Measurements from ENCODE around the gene MGAT4D.
"Not testable (repeated sequence)": the region's sequence is repeated elsewhere in the genome, so short reads cannot be mapped to it uniquely, and the experiment has no call there.

The MGAT4D gene

GRCh38 chr4:140469791-140470733 lies 28.0 kb downstream of the MGAT4D start:
- Mint-ChIP-seq H3K36me3 (no peaks in the 10 kb centered on the region), H3K27ac (no peak overlapping the region), H3K4me1 (peaks cover 2% of the 10 kb centered on the region), H3K4me3 (no peak overlapping the region), H3K27me3 (peaks cover 15% of the 10 kb centered on the region), H3K9me3 (peaks cover 2% of the 10 kb centered on the region)
- no peak for DNase-seq (ENCODE audit: low spot score in 2 of 2)
- ATAC-seq (ENCODE audit: low read depth) = no peak

GRCh38 chr4:140466146-140466545 lies 31.9 kb downstream of the MGAT4D start:
- H3K9me3 Mint-ChIP-seq = peaks cover 1% of the 10 kb centered on the region
- no peak for DNase-seq (ENCODE audit: low spot score in 2 of 2)
- no peak overlapping the region for H3K4me3 Mint-ChIP-seq
- no peak overlapping the region for H3K27ac Mint-ChIP-seq
- no peaks in the 10 kb centered on the region for H3K36me3 Mint-ChIP-seq
- no peak for ATAC-seq (ENCODE audit: low read depth)
- peaks cover 19% of the 10 kb centered on the region for H3K27me3 Mint-ChIP-seq
- H3K4me1 Mint-ChIP-seq = peaks cover 1% of the 10 kb centered on the region

GRCh38 chr4:140463614-140464013 lies 34.5 kb downstream of the MGAT4D start:
- Mint-ChIP-seq H3K27ac (no peak overlapping the region), H3K27me3 (peaks cover 13% of the 10 kb centered on the region), H3K9me3 (no peaks in the 10 kb centered on the region), H3K36me3 (no peaks in the 10 kb centered on the region), H3K4me3 (no peak overlapping the region), H3K4me1 (no peaks in the 10 kb centered on the region)
- no peak for DNase-seq (ENCODE audit: low spot score in 2 of 2)
- ATAC-seq (ENCODE audit: low read depth) = no peak

DNA sequence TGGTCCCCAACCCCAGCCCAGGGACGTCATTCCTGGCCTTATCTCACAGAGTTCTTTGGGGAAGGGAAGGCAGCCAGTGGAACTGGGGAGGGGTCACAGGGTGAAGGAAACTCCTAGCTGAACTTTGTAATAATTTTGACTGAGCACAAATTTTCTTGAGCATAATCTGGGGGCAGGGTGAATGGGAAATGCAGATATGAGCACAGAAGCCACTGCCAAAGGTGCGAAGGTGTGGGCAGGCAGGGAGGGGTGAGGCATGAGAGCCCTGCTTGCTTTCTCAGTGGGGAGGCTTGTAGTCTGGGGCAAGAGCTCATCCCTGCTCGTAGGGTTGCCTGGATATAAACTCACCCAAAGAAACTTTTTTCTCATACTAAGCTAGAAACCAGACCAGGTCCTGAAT lies 34.9 kb downstream of the MGAT4D start:
- Mint-ChIP-seq H3K36me3 (no peaks in the 10 kb centered on the region), H3K4me3 (no peak overlapping the region), H3K4me1 (no peaks in the 10 kb centered on the region), H3K9me3 (no peaks in the 10 kb centered on the region), H3K27me3 (peaks cover 14% of the 10 kb centered on the region), H3K27ac (no peak overlapping the region)
- ATAC-seq (ENCODE audit: low read depth) = no peak
- DNase-seq (ENCODE audit: low spot score in 2 of 2) = no peak

DNA sequence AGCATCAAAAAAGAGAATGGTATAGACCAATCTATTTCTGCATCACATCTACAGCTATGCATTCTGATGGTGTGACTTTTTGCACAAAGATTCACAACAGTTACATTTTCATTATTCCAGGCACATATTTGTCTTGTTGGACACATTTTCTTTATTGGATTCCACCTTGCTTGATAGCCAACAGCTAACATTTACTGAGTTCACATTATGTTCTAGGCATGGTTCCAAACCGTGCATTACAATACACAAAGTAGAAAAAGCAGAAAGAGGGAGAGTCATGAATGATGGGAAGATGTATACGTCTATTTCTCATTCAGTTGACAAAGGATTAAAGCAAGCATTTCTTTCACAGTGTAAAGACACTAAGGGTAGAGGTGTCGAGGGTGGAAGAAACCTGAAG lies 47.7 kb downstream of the MGAT4D start:
- no peaks in the 10 kb centered on the region for H3K4me1 Mint-ChIP-seq
- no peaks in the 10 kb centered on the region for H3K36me3 Mint-ChIP-seq
- H3K27me3 Mint-ChIP-seq = peaks cover 10% of the 10 kb centered on the region

DNA sequence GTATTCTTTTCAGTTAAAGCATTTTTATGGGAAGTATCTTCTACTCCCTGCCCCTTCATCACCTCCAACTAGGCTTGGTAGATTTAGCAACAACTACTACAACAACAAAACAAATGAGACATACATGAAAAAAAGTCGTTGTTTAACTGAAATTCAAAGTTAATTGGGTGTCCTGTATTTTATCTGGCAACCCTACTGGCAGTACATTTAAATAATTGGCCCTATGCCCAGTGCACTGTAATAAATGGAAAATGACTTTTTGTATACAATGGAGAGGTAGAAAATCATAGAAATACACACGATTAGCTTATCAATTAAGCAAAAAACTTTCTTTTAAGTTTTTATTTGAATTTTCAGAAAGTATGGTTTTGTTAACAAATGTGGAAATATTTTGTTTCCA lies 49.3 kb downstream of the MGAT4D start:
- H3K9me3 Mint-ChIP-seq = no peaks in the 10 kb centered on the region
- H3K27ac Mint-ChIP-seq = no peak overlapping the region
- H3K4me1 Mint-ChIP-seq = no peaks in the 10 kb centered on the region
- ATAC-seq (ENCODE audit: low read depth) = no peak
- peaks cover 12% of the 10 kb centered on the region for H3K27me3 Mint-ChIP-seq
- no peak overlapping the region for H3K4me3 Mint-ChIP-seq
- H3K36me3 Mint-ChIP-seq = no peaks in the 10 kb centered on the region
- no peak for DNase-seq (ENCODE audit: low spot score in 2 of 2)

More for the DNA sequence above, 47.7 kb downstream of the MGAT4D start:
- no peak overlapping the region for H3K4me3 Mint-ChIP-seq
- no peak for DNase-seq (ENCODE audit: low spot score in 2 of 2)
- no peaks in the 10 kb centered on the region for H3K9me3 Mint-ChIP-seq
- no peak for ATAC-seq (ENCODE audit: low read depth)
- no peak overlapping the region for H3K27ac Mint-ChIP-seq

- DNase-seq (ENCODE audit: low spot score in 2 of 2) = no peak
- no peaks in the 10 kb centered on the region for H3K36me3 Mint-ChIP-seq
- H3K27me3 Mint-ChIP-seq = peaks cover 12% of the 10 kb centered on the region
- H3K4me1 Mint-ChIP-seq = no peaks in the 10 kb centered on the region
- no peaks in the 10 kb centered on the region for H3K9me3 Mint-ChIP-seq
- ATAC-seq (ENCODE audit: low read depth) = no peak
- H3K4me3 Mint-ChIP-seq = no peak overlapping the region
- H3K27ac Mint-ChIP-seq = no peak overlapping the region
Observed at GRCh38 chr4:140448162-140448561, 49.9 kb downstream of the MGAT4D start.

DNA sequence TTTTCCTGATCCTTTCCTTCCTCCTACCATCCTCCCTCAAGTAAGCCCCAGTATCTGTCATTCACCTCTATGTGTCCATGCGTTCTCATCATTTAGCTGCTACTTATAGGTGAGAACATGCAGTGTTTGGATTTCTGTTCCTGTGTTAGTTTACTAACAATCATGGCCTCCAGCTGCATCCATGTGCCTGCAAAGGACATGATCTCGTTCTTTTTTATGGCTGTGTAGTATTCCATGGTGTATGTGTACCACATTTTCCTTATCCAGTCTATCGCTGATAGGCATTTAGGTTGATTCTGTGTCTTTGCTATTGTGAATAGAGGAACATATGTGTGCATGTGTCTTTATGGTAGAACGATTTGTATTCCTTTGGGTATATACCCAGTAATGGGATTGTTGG lies 53.7 kb downstream of the MGAT4D start:
- H3K9me3 Mint-ChIP-seq = not testable (repeated sequence)

GRCh38 chr4:140439644-140440142 lies 58.4 kb downstream of the MGAT4D start:
- no peaks in the 10 kb centered on the region for H3K36me3 Mint-ChIP-seq
- no peaks in the 10 kb centered on the region for H3K9me3 Mint-ChIP-seq
- ATAC-seq (ENCODE audit: low read depth) (no peak), DNase-seq (ENCODE audit: low spot score in 2 of 2) (no peak)
- H3K27ac Mint-ChIP-seq = no peak overlapping the region
- H3K4me1 Mint-ChIP-seq = no peaks in the 10 kb centered on the region
- peaks cover 2% of the 10 kb centered on the region for H3K27me3 Mint-ChIP-seq
- no peak overlapping the region for H3K4me3 Mint-ChIP-seq

More for the DNA sequence above, 53.7 kb downstream of the MGAT4D start:
- H3K27ac Mint-ChIP-seq; H3K4me1 Mint-ChIP-seq; ATAC-seq (ENCODE audit: low read depth); H3K4me3 Mint-ChIP-seq; DNase-seq (ENCODE audit: low spot score in 2 of 2); H3K27me3 Mint-ChIP-seq; H3K36me3 Mint-ChIP-seq: not testable (repeated sequence)

- Mint-ChIP-seq H3K27me3 (peaks cover 11% of the 10 kb centered on the region), H3K4me1 (peaks cover 3% of the 10 kb centered on the region), H3K36me3 (no peaks in the 10 kb centered on the region), H3K9me3 (no peaks in the 10 kb centered on the region), H3K27ac (no peak overlapping the region), H3K4me3 (peak overlapping the region; percentile 88)
- no peak for DNase-seq (ENCODE audit: low spot score in 2 of 2)
- ATAC-seq (ENCODE audit: low read depth) = no peak
Observed at GRCh38 chr4:140427919-140428471, 70.1 kb downstream of the MGAT4D start.

DNA sequence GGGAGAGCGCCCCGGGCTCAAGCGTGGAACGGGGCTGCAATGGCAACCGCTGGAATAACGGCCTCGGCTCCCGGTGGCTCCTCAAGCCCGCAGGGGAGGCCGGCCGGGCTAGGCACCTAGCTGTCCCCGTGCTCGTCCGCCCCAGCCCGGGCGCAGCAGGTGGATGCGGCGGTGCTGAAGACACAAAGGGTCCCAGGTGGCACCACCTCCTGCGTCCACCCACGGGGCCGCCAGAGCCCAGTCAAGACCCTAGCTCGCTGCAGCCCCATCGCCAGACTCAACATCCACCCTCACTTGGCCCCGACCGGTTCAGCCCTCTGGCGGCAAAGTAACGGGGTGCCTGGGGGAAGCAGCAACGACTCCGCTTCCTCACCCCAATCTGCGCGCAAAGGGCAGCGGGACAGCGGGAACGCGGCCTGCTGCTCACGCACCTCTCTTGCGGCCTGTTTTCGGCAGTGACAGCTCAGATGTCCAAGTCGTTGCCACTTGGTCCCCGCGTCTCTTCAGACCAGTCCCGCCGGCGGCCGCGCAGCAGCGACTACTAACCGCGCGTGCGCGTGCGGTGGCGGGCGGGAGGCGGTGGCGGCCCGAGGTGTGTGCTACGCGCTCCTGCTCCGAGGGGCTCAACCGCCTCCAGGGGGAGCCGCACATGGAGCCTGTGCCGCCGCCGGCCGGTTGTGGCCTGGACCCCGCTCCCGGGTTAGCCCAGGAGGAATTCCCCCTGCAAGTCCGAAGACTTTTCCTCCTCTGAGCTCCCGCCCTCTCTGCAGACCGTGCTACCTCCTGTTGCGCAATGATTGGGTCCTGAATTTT lies 70.8 kb downstream of the MGAT4D start, which contains the start of gene CLGN:
CLGN (minus strand) TSS at position 543 of the 813 bp plus-strand sequence. CDS start 14,570 bp downstream, outside the sequence.
- Mint-ChIP-seq H3K4me3 (peak within 1 kb of the TSS; percentile 88), H3K36me3 (no peaks in the 10 kb centered on the region), H3K4me1 (peaks cover 3% of the 10 kb centered on the region), H3K27me3 (peaks cover 11% of the 10 kb centered on the region), H3K9me3 (no peaks in the 10 kb centered on the region), H3K27ac (no peak within 1 kb of the TSS)
- DNase-seq (ENCODE audit: low spot score in 2 of 2) (peak; percentile 41 to 62), ATAC-seq (ENCODE audit: low read depth) (peak; percentile 85)

DNA sequence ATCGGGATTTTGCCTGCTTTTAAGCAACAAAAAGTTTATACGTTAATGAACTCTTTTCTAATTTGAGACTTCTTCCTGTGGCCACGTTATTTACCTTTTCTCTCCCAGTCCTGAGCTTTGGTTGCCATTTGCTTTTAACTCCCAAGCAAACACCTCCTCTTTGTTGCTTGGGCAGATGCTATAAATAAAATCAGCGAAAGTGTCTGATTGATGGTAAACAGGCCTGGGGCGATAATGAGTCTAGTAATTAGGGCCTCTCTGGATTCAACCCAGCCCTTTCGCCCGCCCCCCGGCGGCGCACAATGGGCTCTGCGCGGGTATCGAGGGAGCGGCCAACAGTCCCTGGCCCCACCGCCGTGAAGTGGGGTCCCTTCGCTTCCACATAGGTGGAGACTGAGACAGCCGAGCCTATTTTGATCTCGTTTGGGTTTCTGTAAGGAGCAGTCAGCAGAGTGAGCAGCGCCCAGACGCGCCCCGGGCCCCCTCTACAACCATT lies 71.4 kb downstream of the MGAT4D start:
- H3K4me3 Mint-ChIP-seq = peak overlapping the region; percentile 88
- ATAC-seq (ENCODE audit: low read depth) (peak; percentile 18), DNase-seq (ENCODE audit: low spot score in 2 of 2) (peak in 1 of 2 donors; percentile 2)
- H3K27ac Mint-ChIP-seq = no peak overlapping the region
- H3K27me3 Mint-ChIP-seq = peaks cover 11% of the 10 kb centered on the region
- H3K9me3 Mint-ChIP-seq = no peaks in the 10 kb centered on the region
- peaks cover 3% of the 10 kb centered on the region for H3K4me1 Mint-ChIP-seq
- no peaks in the 10 kb centered on the region for H3K36me3 Mint-ChIP-seq

DNA sequence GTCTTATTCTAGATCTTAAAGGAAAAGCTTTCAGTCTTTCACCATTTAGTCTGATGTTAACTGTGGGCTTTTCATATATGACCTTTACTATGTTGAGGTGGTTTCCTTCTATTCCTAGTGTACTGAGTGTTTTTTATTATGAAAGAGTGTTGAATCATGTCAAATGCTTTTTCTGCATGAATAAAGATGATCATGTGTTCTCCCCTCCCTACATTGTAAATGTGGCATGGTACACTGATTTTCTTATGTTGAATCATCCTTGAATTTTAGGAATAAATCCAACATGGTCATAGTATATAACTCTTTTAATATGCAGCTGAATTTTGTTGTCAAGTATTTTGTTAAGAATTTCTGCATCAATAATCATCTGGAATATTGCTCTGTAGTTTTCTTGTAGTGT lies 75.0 kb downstream of the MGAT4D start:
- Mint-ChIP-seq H3K9me3 (no peaks in the 10 kb centered on the region), H3K4me3 (no peak overlapping the region), H3K4me1 (peaks cover 3% of the 10 kb centered on the region), H3K27ac (no peak overlapping the region), H3K27me3 (peaks cover 8% of the 10 kb centered on the region), H3K36me3 (no peaks in the 10 kb centered on the region)
- no peak for ATAC-seq (ENCODE audit: low read depth)
- DNase-seq (ENCODE audit: low spot score in 2 of 2) = no peak

All from memory B cell (primary cell).